ENCODE measurements around the gene TXN. TPM values are rescaled to one million over a fixed set of nuclear protein-coding genes. Genes with fewer than 3 reads are reported as not detected.

Gene TXN
- total and polyA plus RNA-seq, 2 of the 8 experiments (the other 6 are each of a cell fraction or from before 2014, with no cell fraction given): 297 to 419 TPM

DNA sequence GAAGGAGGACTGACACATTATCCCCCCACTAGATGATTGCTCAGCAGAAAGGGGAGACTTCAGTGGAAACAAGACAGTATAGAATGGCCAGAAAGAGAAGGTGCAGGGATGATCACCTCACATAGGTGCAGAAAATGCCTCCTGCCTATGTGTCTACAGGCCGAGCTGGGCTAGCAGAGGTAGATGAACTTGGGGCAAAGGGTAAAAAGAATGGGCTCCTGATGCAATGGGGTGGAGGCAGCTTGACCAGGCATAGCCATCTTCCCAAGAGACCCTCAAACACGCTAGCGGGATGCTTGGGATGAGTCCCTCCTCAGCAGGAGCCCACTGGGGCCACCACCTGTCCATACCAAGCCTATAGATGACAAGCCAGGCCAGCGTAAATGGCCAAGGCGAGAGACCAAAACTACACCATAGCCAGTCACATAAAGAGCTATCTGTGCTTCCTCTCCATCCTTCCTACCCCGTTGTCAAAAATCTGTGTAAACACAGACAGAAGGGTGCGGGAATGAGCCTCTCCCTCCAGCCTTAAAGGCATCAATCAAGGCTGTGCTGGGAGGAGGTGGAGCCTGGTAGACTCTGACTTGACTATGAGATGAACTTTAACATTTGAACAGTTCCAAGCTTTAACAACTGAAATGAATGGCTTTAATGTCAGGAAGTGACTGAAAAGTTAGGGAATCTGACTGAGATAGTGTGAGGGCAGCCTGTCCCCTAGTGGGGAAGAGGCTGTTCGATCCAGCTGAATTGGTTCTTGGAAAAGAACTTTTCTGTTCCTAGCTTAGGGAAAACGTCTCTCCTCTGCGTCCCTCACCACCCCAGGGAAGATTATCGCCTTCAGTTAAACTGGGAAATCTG, 58.7 kb downstream of the TXN start:
- no peaks in the 10 kb centered on the region for H3K79me2 ChIP-seq (ENCODE audit: control insufficient read depth in 1 of 2, insufficient read depth in 2 of 2, low read length in 2 of 2)
- no peak for FAIRE-seq

More for the DNA sequence above, 58.7 kb downstream of the TXN start:
- Histone ChIP-seq H2BK15ac (ENCODE audit: low read length) (no peak overlapping the region), H3K9ac (replicated peaks in 1 of 4; ENCODE audit: extremely low read depth in 1 of 4, low read depth in 3 of 4, low read length in 3 of 4) (no peak overlapping the region), H3K4me3 (ENCODE audit: extremely low read depth in 1 of 4, insufficient read depth in 2 of 4, low read depth in 3 of 4, low read length in 4 of 4) (no peak overlapping the region), H3K4ac (replicated peaks; ENCODE audit: insufficient read length, low read depth, low read length) (no peak overlapping the region), H3K23ac (ENCODE audit: insufficient read length) (no peak overlapping the region), H4K5ac (ENCODE audit: insufficient read length, low read depth, low read length) (no peak overlapping the region), H3K9me3 (ENCODE audit: insufficient read depth in 2 of 2, low read depth in 1 of 2, low read length in 1 of 2) (no peaks in the 10 kb centered on the region), H3K79me1 (ENCODE audit: low read depth, low read length) (no peaks in the 10 kb centered on the region), H2BK5ac (ENCODE audit: low read depth, low read length) (no peak overlapping the region), H3K4me2 (ENCODE audit: insufficient read depth in 1 of 2, low read depth in 2 of 2, low read length in 2 of 2) (no peak overlapping the region), H4K8ac (ENCODE audit: extremely low read depth, insufficient read depth, low read length) (no peak overlapping the region), H3K23me2 (ENCODE audit: low read depth, low read length) (no peaks in the 10 kb centered on the region), H3K56ac (replicated peaks; ENCODE audit: insufficient read length, low read depth, low read length) (no peak overlapping the region), H2BK12ac (ENCODE audit: low read depth, low read length) (no peak overlapping the region), H2AK5ac (ENCODE audit: low read depth, low read length) (no peak overlapping the region), H3K36me3 (ENCODE audit: control insufficient read depth in 2 of 4, insufficient read depth in 4 of 4, low read length in 3 of 4) (no peaks in the 10 kb centered on the region), H3K14ac (ENCODE audit: insufficient read length) (no peak overlapping the region), H2BK20ac (ENCODE audit: low read length) (no peak overlapping the region), H4K20me1 (replicated peaks in 1 of 2; ENCODE audit: control insufficient read depth in 1 of 2, insufficient read depth in 2 of 2, low read length in 2 of 2) (no peaks in the 10 kb centered on the region), H3K4me1 (replicated peaks in 1 of 4; ENCODE audit: control insufficient read depth in 3 of 4, insufficient read depth in 4 of 4, low read length in 3 of 4) (no peaks in the 10 kb centered on the region), H4K91ac (replicated peaks; ENCODE audit: insufficient read length, low read length) (no peak overlapping the region), H2AFZ (ENCODE audit: low read length) (0 out of 2 replicates have a peak overlapping the region, but pooled peaks have one; percentile 3), H3K27ac (ENCODE audit: low read depth, low read length) (no peak overlapping the region), H3K27me3 (replicated peaks in 1 of 4; ENCODE audit: control insufficient read depth in 3 of 4, extremely low read depth in 1 of 4, insufficient read depth in 3 of 4, low read length in 3 of 4) (no peaks in the 10 kb centered on the region), H3K18ac (ENCODE audit: extremely low read depth, low read length) (no peak overlapping the region), H2BK120ac (replicated peaks; ENCODE audit: low read depth, low read length) (no peak overlapping the region)
- ChIA-PET CTCF (ENCODE audit: partially characterized antibody) (interaction anchor here (0.6 to 4.7 kb wide), 13 partner anchors 9 to 485 kb away, joined by 3 to 33 read pairs (median 4); no protein-coding TSS in a partner anchor), POLR2A (ENCODE audit: partially characterized antibody) (interaction anchor here (0.9 kb wide), 1 partner anchor 59 kb away, joined by 3 read pairs; the partner anchor contains the start of gene TXN)
- no peak for DNase-seq (ENCODE audit: low read depth in 1 of 2, low spot score in 2 of 2)
- TF ChIP-seq, protein P1, sequence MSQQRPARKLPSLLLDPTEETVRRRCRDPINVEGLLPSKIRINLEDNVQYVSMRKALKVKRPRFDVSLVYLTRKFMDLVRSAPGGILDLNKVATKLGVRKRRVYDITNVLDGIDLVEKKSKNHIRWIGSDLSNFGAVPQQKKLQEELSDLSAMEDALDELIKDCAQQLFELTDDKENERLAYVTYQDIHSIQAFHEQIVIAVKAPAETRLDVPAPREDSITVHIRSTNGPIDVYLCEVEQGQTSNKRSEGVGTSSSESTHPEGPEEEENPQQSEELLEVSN (IDR thresholded peaks at IDR 0.05): no peak
- TF ChIP-seq PHF8 (conservative IDR thresholded peaks at IDR 0.05; ENCODE audit: low read depth, low read length) (no peak), CTCF (IDR thresholded peaks at IDR 0.05; ENCODE audit: control extremely low read depth in 1 of 3, insufficient read depth in 1 of 3, low read depth in 1 of 3, low read length in 3 of 3) (peak in 2 of 3 experiments; percentile 3 to 43; a peak in 2 of 4 replicates), RAD21 (IDR thresholded peaks at IDR 0.05 in 1 of 2, conservative IDR thresholded peaks at IDR 0.05 in 1 of 2; ENCODE audit: low read depth in 2 of 2, low read length in 2 of 2) (peak; percentile 44)
- WGBS, 2 experiments (ENCODE audit: extremely low coverage in 1 of 2, insufficient coverage in 1 of 2, insufficient read length in 1 of 2, insufficient replicate concordance in 2 of 2, low coverage in 1 of 2, low lambda C conversion rate in 2 of 2, missing lambda C conversion rate in 1 of 2): 86% methylated on average over 11 of the region's 11 CpGs; no CpG with 5 or more reads in 1 of the 2 experiments

Data from H1 (cell line).